Measurements from ENCODE around the gene SLC26A11. TPM values are rescaled to one million over a fixed set of nuclear protein-coding genes. Genes with fewer than 3 reads are reported as not detected.

Gene SLC26A11
- total and polyA plus RNA-seq, 2 of the 13 experiments (the other 11 are each of a cell fraction or from before 2014, with no cell fraction given), result 8.7 to 13.2 TPM

GRCh38 chr17:80262775-80263244 lies 42.6 kb downstream of the SLC26A11 start (continued):
- no peak for TF ChIP-seq BCLAF1 (IDR thresholded peaks at IDR 0.05)
- TF ChIP-seq ZNF747 (CRISPR knock-in tag; IDR thresholded peaks at IDR 0.05; ENCODE audit: borderline replicate concordance), result no peak
- peak; percentile 14; the same call in 1 of the 2 replicates for TF ChIP-seq ZNF773 (CRISPR knock-in tag; IDR thresholded peaks at IDR 0.05; ENCODE audit: borderline replicate concordance)
- TF ChIP-seq ELF4 (CRISPR knock-in tag; IDR thresholded peaks at IDR 0.05; ENCODE audit: borderline replicate concordance), result no peak
- no peak for TF ChIP-seq JUN (CRISPR knock-in tag; IDR thresholded peaks at IDR 0.05)
- no peak for TF ChIP-seq ZNF709 (CRISPR knock-in tag; IDR thresholded peaks at IDR 0.05)
- TF ChIP-seq RBAK (CRISPR knock-in tag; IDR thresholded peaks at IDR 0.05), result no peak
- no peak for TF ChIP-seq EP300 (IDR thresholded peaks at IDR 0.05; ENCODE audit: low read depth in 2 of 2, low read length in 2 of 2)
- TF ChIP-seq EP300 (CRISPR knock-in tag; IDR thresholded peaks at IDR 0.05; ENCODE audit: borderline replicate concordance), result no peak
- no peak for TF ChIP-seq ZNF563 (CRISPR knock-in tag; IDR thresholded peaks at IDR 0.05)
- no peak for TF ChIP-seq PRDM15 (CRISPR knock-in tag; IDR thresholded peaks at IDR 0.05)
- TF ChIP-seq ZNF749 (CRISPR knock-in tag; IDR thresholded peaks at IDR 0.05; ENCODE audit: borderline replicate concordance), result no peak
- no peak for TF ChIP-seq ZNF12 (CRISPR knock-in tag; IDR thresholded peaks at IDR 0.05)
- TF ChIP-seq GRHL1 (CRISPR knock-in tag; conservative IDR thresholded peaks at IDR 0.05), result no peak
- no peak for TF ChIP-seq CSRNP1 (CRISPR knock-in tag; IDR thresholded peaks at IDR 0.05)
- TF ChIP-seq TBX2 (CRISPR knock-in tag; IDR thresholded peaks at IDR 0.05; ENCODE audit: borderline replicate concordance), result no peak
- no peak for TF ChIP-seq ZXDC (CRISPR knock-in tag; IDR thresholded peaks at IDR 0.05)

Data from HepG2 (cell line).